ENCODE results near the gene NPR3. TPM values are rescaled to one million over a fixed set of nuclear protein-coding genes. Genes with fewer than 3 reads are reported as not detected.

The NPR3 gene
- total RNA-seq, 4 donors from 2014 or later = 2.4 to 18.8 (median 10.9) TPM

GRCh38 chr5:32778403-32778802 lies 67.3 kb downstream of the NPR3 start:
- 72 to 78% methylated on average over 2 of the region's 2 CpGs for WGBS, 2 donors
- no peak for DNase-seq (ENCODE audit: low spot score in 2 of 2)
- intact Hi-C loops (cut with DNase I; ENCODE audit: low total_unique reads) = no loop called here
- H3K4me3 ChIP-seq (ENCODE audit: low read depth, poor library complexity, severe bottlenecking) = no peak overlapping the region
- TF ChIP-seq POLR2A (IDR thresholded peaks at IDR 0.05) (no peak), CTCF (IDR thresholded peaks at IDR 0.05) (no peak)

GRCh38 chr5:32779754-32780415 lies 68.8 kb downstream of the NPR3 start:
- WGBS, 2 donors = 94 to 96% methylated on average over 5 of the region's 5 CpGs
- DNase-seq (ENCODE audit: low spot score in 2 of 2) = no peak
- H3K4me3 ChIP-seq (ENCODE audit: low read depth, poor library complexity, severe bottlenecking) = no peak overlapping the region
- TF ChIP-seq POLR2A (IDR thresholded peaks at IDR 0.05) = no peak
- TF ChIP-seq CTCF (IDR thresholded peaks at IDR 0.05) = no peak
- intact Hi-C loops (cut with DNase I; ENCODE audit: low total_unique reads) = no loop called here

- no peak for TF ChIP-seq CTCF (IDR thresholded peaks at IDR 0.05)
- TF ChIP-seq POLR2A (IDR thresholded peaks at IDR 0.05) = no peak
- intact Hi-C loops (cut with DNase I; ENCODE audit: low total_unique reads) = no loop called here
- DNase-seq (ENCODE audit: low spot score in 2 of 2) = no peak
- H3K4me3 ChIP-seq (ENCODE audit: low read depth, poor library complexity, severe bottlenecking) = no peak overlapping the region
- 73 to 75% methylated on average over 10 of the region's 10 CpGs for WGBS, 2 donors
These were observed 69.4 kb downstream of the NPR3 start for GRCh38 chr5:32780508-32780919.

GRCh38 chr5:32783661-32784060 lies 72.5 kb downstream of the NPR3 start:
- no peak for DNase-seq (ENCODE audit: low spot score in 2 of 2)
- TF ChIP-seq POLR2A (IDR thresholded peaks at IDR 0.05) (no peak), CTCF (IDR thresholded peaks at IDR 0.05) (no peak)
- no peak overlapping the region for H3K4me3 ChIP-seq (ENCODE audit: low read depth, poor library complexity, severe bottlenecking)
- 89 to 91% methylated on average over 4 of the region's 4 CpGs for WGBS, 2 donors
- intact Hi-C loops (cut with DNase I; ENCODE audit: low total_unique reads) = no loop called here

GRCh38 chr5:32785611-32786254 lies 74.6 kb downstream of the NPR3 start:
- DNase-seq (ENCODE audit: low spot score in 2 of 2) = no peak
- TF ChIP-seq POLR2A (IDR thresholded peaks at IDR 0.05) (no peak), CTCF (IDR thresholded peaks at IDR 0.05) (no peak)
- H3K4me3 ChIP-seq (ENCODE audit: low read depth, poor library complexity, severe bottlenecking) = no peak overlapping the region
- 63 to 64% methylated on average over 3 of the region's 3 CpGs for WGBS, 2 donors
- intact Hi-C loops (cut with DNase I; ENCODE audit: low total_unique reads) = no loop called here
